Spinal cord (tissue), 10 donors: ENCODE results near the gene PMIS2. TPM values are rescaled to one million over a fixed set of nuclear protein-coding genes. Genes with fewer than 3 reads are reported as not detected.

Source experiments
- DNase-seq, 6 donors: peaks; one replicate each; pipeline versions ENCODE4 v3.0.0 to v3.0.0-alpha.2; 2013 to 2015; ENCODE audit warnings: low spot score in 6 of 6, low read depth in 4 of 6
- H3K27ac ChIP-seq: one replicate; pipeline ENCODE4 v1.5.1; 2013; ENCODE audit warnings: low read depth, low read length, control low read depth
- H3K27me3 ChIP-seq: one replicate; pipeline ENCODE4 v1.6.1; 2013; ENCODE audit warnings: low read length; ENCODE audit not compliant: control insufficient read depth, insufficient read depth
- H3K36me3 ChIP-seq: one replicate; pipeline ENCODE4 v1.6.1; 2013; ENCODE audit warnings: low read length; ENCODE audit not compliant: control insufficient read depth, insufficient read depth
- H3K4me1 ChIP-seq: one replicate; pipeline ENCODE4 v1.6.1; 2013; ENCODE audit warnings: low read length; ENCODE audit not compliant: control insufficient read depth, insufficient read depth
- H3K4me3 ChIP-seq: one replicate; pipeline ENCODE4 v1.5.1; 2013; ENCODE audit warnings: low read depth, low read length, control low read depth
- H3K9me3 ChIP-seq: one replicate; pipeline ENCODE4 v1.6.1; 2013; ENCODE audit warnings: low read length; ENCODE audit not compliant: control insufficient read depth, insufficient read depth
- WGBS: methylation state at CpG from one replicate; pipeline ENCODE4 v1.1.5; 2013; ENCODE audit warnings: missing lambda C conversion rate; ENCODE audit not compliant: insufficient coverage; 5-methylcytosine and 5-hydroxymethylcytosine counted together
- polyA plus RNA-seq, 2 donors: library from polyadenylated mRNA; unstranded; fragments of 120-200 nt; gene quantifications; one replicate each; pipeline ENCODE4 v1.2.1, GENCODE V29; 2013; ENCODE audit not compliant: insufficient read length in 2 of 2
- total RNA-seq, 2 donors: library from RNA; depleted of rRNA in 1 of 2; stranded (reverse); fragments of 120-200 nt in 1 of 2; fragments of >200 nt in 1 of 2; gene quantifications; one replicate each; pipeline versions ENCODE4 v1.2.3 to v1.2.4, GENCODE V29; 2013 to 2014
- donor health status: healthy.

PMIS2 gene
- total and polyA plus RNA-seq, 4 donors, result not detected

GRCh38 chr19:35555301-35556005, 30.5 kb upstream of the PMIS2 start:
- no peak overlapping the region for H3K4me3 ChIP-seq
- peaks cover 10% of the 10 kb centered on the region for H3K36me3 ChIP-seq
- H3K9me3 ChIP-seq, result no peaks in the 10 kb centered on the region
- no peak overlapping the region for H3K27ac ChIP-seq
- DNase-seq, result no peak
- WGBS, result 79% methylated on average over 27 of the region's 30 CpGs
- peaks cover 21% of the 10 kb centered on the region for H3K27me3 ChIP-seq
- peaks cover 15% of the 10 kb centered on the region for H3K4me1 ChIP-seq

GRCh38 chr19:35556025-35556590, 29.9 kb upstream of the PMIS2 start:
- H3K27me3 ChIP-seq, result peaks cover 25% of the 10 kb centered on the region
- peaks cover 5% of the 10 kb centered on the region for H3K36me3 ChIP-seq
- H3K27ac ChIP-seq, result no peak overlapping the region
- H3K9me3 ChIP-seq, result no peaks in the 10 kb centered on the region
- 76% methylated on average over 7 of the region's 9 CpGs for WGBS
- no peak for DNase-seq
- peaks cover 15% of the 10 kb centered on the region for H3K4me1 ChIP-seq
- H3K4me3 ChIP-seq, result no peak overlapping the region

GRCh38 chr19:35556846-35557538, 29.0 kb upstream of the PMIS2 start:
- Histone ChIP-seq H3K9me3 (no peaks in the 10 kb centered on the region), H3K4me3 (no peak overlapping the region), H3K27me3 (peaks cover 28% of the 10 kb centered on the region), H3K36me3 (no peaks in the 10 kb centered on the region), H3K27ac (no peak overlapping the region), H3K4me1 (peaks cover 15% of the 10 kb centered on the region)
- no peak for DNase-seq
- WGBS, result 80% methylated on average over 14 of the region's 16 CpGs

- H3K27me3 ChIP-seq, result peaks cover 28% of the 10 kb centered on the region
- H3K36me3 ChIP-seq, result no peaks in the 10 kb centered on the region
- WGBS, result under 1% methylated on average over 58 of the region's 60 CpGs
- peaks cover 15% of the 10 kb centered on the region for H3K4me1 ChIP-seq
- no peak overlapping the region for H3K27ac ChIP-seq
- no peaks in the 10 kb centered on the region for H3K9me3 ChIP-seq
- DNase-seq, result peak in 5 of 6 donors; percentile 18 to 93 (median 51)
- H3K4me3 ChIP-seq, result peak overlapping the region; percentile 31
These were observed 28.2 kb upstream of the PMIS2 start for GRCh38 chr19:35557539-35558399.

GRCh38 chr19:35558400-35559280, 27.3 kb upstream of the PMIS2 start:
- no peak overlapping the region for H3K4me3 ChIP-seq
- DNase-seq, result no peak
- H3K27ac ChIP-seq, result no peak overlapping the region
- peaks cover 15% of the 10 kb centered on the region for H3K4me1 ChIP-seq
- 23% methylated on average over 52 of the region's 53 CpGs for WGBS
- no peaks in the 10 kb centered on the region for H3K9me3 ChIP-seq
- no peaks in the 10 kb centered on the region for H3K36me3 ChIP-seq
- H3K27me3 ChIP-seq, result peaks cover 28% of the 10 kb centered on the region

GRCh38 chr19:35559281-35559659, 26.7 kb upstream of the PMIS2 start:
- 75% methylated on average over 9 of the region's 11 CpGs for WGBS
- no peak overlapping the region for H3K4me3 ChIP-seq
- H3K9me3 ChIP-seq, result no peaks in the 10 kb centered on the region
- peaks cover 28% of the 10 kb centered on the region for H3K27me3 ChIP-seq
- peaks cover 15% of the 10 kb centered on the region for H3K4me1 ChIP-seq
- H3K36me3 ChIP-seq, result no peaks in the 10 kb centered on the region
- no peak for DNase-seq
- H3K27ac ChIP-seq, result no peak overlapping the region

GRCh38 chr19:35559781-35560180, 26.2 kb upstream of the PMIS2 start:
- peaks cover 28% of the 10 kb centered on the region for H3K27me3 ChIP-seq
- no peak overlapping the region for H3K27ac ChIP-seq
- no peak for DNase-seq
- no peaks in the 10 kb centered on the region for H3K9me3 ChIP-seq
- peaks cover 15% of the 10 kb centered on the region for H3K4me1 ChIP-seq
- 89% methylated on average over 23 of the region's 23 CpGs for WGBS
- H3K4me3 ChIP-seq, result no peak overlapping the region
- H3K36me3 ChIP-seq, result no peaks in the 10 kb centered on the region

GRCh38 chr19:35560271-35560670, 25.7 kb upstream of the PMIS2 start:
- Histone ChIP-seq H3K4me3 (no peak overlapping the region), H3K27ac (no peak overlapping the region), H3K36me3 (no peaks in the 10 kb centered on the region), H3K4me1 (peaks cover 15% of the 10 kb centered on the region), H3K9me3 (no peaks in the 10 kb centered on the region), H3K27me3 (peaks cover 28% of the 10 kb centered on the region)
- WGBS, result 89% methylated on average over 16 of the region's 18 CpGs
- no peak for DNase-seq

GRCh38 chr19:35560677-35561076, 25.3 kb upstream of the PMIS2 start:
- WGBS, result 67% methylated on average over 3 of the region's 6 CpGs

More at GRCh38 chr19:35560677-35561076, 25.3 kb upstream of the PMIS2 start:
- no peaks in the 10 kb centered on the region for H3K36me3 ChIP-seq
- no peak for DNase-seq
- H3K4me3 ChIP-seq, result no peak overlapping the region
- H3K27ac ChIP-seq, result no peak overlapping the region
- H3K27me3 ChIP-seq, result peaks cover 28% of the 10 kb centered on the region
- no peaks in the 10 kb centered on the region for H3K9me3 ChIP-seq
- H3K4me1 ChIP-seq, result peaks cover 15% of the 10 kb centered on the region
